ENCODE data around the gene LTBP1.
"Not testable (repeated sequence)": the region's sequence is repeated elsewhere in the genome, so short reads cannot be mapped to it uniquely, and the experiment has no call there.

LTBP1 gene

DNA sequence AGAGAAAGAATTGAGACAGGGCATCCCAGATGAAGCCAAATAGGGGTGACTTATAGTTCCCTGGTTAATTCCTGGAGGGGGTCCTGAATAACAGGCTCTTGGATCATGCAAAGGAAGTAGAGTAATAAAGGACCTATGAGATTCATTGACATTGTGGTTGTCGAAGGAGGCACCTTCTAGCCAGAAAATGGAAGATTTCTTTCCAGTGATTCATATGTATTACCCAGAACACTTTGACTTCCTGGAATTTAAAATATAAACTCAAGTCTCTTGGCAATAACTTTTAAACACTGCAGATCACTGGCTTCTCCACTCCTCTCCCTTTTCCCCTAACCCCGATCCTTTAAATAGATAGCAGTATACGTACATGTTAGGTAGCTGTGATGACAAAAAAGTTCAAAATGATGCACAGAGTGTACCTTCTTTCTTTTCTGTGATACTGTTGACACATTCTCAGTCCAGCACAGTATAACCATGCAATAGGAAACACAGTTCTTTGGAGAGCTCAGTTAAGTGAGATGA, 211.8 kb downstream of the LTBP1 start:
- DNase-seq = no peak

- no peak for DNase-seq
Measured at GRCh38 chr2:33160191-33160590, 213.4 kb downstream of the LTBP1 start.

DNA sequence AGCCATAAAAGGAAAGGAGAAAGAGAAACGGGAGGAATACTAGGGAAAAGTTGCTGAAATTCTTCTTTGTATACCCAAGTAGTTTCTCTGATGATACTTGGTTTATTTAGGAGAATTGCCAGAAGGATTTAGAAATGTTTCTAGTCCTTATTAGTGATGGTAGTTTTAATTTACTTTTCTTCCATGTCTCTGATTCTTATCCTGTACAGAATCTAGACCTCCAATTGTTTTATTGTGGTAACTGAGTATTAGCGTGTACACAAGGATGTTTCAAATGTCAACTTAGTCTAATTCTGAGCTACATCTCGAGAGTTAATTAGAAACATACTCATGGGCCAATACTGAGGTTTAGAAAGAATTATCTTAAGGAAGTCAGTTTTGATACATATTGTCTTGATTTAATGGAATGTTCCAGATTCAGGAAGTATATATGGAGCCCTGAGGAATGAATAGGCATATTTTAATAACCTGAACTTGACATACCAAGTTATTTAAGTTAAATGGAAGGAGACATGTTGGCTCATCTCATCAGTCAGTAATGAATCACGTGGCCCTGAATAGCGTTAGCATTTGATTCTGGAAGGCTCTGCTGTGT, 219.6 kb downstream of the LTBP1 start:
- DNase-seq = no peak

DNA sequence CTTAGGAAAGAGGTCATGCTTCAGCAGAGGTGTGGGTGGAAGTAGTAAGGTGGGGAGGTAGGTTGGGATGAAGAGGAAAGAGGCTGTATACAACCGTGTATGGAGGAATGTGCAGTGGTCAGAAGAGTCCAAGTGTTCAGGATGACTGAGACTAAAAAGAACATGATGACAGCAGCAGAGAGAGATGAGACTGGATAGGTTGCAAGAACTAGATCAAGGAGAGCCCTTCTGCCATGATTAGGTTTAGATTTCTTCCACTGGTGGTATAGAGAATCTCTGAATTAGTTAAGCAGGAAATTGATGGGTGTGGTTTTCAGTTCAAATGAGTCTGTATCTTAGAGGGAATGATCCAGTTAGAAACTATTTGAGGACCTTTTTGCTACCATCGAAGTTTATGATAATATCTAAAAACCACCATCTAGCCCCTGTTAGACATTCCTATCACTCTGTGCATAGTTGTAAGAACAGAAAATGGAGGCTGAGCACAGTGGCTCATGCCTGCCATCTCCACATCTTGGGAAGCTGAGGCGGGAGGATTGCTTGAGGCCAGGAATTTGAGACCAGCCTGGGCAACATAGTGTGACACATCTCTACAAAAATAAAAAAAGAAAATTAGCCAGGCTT, 221.0 kb downstream of the LTBP1 start:
- no peak for DNase-seq

DNA sequence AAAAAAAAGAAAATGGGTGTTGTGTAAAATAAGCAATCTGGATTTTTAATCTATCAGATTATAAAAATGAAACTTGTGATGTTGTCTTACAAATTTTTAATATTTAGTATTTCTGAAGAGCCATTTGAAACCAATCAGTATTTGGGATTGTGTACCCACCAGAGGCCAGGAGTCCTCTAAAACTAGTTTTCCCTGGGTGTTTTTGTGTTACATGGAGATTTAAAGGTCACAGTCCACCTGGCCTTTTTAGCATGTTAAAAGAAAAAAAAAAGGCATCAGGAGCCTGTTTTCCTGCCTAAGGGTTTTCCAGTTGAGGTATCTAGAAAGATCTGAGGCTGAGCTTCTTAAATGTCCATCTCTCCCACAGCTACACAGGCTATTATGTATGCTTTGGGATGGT, 221.7 kb downstream of the LTBP1 start:
- DNase-seq = no peak

GRCh38 chr2:33168922-33169321, 222.2 kb downstream of the LTBP1 start:
- no peak for DNase-seq

- not testable (repeated sequence) for DNase-seq
Measured at GRCh38 chr2:33170251-33170650, 223.5 kb downstream of the LTBP1 start.

GRCh38 chr2:33177627-33178026, 230.9 kb downstream of the LTBP1 start:
- DNase-seq = no peak

DNA sequence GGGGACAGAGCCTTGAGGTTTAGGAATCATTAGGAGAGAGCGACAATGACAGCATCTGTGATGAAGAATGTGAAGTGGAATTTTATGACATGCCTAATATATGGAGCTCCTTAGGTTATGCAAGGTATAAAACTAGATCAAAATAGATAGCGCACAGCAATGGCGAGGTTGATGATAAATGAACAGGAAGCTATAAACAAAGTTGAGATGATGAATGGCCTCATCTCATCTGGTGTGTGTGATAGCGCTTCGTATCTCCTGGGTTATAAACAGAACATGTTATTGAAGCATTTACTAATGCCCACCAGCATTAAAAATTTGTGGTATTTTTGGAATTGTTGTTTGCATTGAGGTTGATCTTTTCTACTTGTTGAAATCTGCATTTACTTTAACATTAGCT, 231.5 kb downstream of the LTBP1 start:
- DNase-seq = no peak

DNA sequence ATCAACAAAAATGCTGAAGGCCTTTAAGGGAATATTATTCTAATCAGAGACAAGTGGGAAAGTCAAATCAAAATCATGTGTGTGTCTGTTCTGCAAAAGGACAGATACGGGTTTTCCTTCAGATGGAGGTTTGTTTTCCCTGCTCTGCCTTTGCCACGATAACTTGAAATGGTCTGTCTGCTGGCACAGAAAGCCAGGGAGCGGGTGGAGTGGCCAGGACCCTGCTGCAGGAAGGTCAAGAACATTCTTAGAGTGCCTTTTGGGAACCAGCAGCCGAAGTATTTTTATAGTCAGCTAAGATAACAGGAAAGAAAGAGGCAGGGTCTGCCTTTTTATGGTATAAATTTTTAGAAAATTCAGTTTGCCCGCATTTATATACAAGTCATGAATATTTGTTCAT, 234.2 kb downstream of the LTBP1 start:
- DNase-seq = no peak

- no peak for DNase-seq
Measured at GRCh38 chr2:33181466-33181865, 234.7 kb downstream of the LTBP1 start.

DNA sequence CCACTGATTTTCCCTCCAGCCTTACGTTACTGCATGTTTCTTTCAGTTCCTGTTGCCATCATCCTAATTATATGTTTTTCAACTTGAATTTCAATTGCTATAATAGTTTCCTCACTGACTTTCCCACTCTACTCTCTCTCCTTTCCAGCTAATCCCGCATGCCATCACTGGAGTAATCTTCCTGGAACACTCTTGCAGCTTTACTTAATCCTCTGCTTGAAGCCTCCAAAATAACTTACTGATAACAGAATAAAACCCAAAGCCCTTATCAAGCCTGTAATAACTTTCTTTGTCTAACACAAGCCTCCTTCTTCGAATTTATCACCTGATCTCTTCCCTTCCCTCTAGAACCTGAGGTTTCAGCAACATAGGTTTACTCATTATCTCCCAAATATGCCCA, 237.3 kb downstream of the LTBP1 start:
- no peak for DNase-seq

- DNase-seq = no peak
Measured at GRCh38 chr2:33186937-33187336, 240.2 kb downstream of the LTBP1 start.

DNA sequence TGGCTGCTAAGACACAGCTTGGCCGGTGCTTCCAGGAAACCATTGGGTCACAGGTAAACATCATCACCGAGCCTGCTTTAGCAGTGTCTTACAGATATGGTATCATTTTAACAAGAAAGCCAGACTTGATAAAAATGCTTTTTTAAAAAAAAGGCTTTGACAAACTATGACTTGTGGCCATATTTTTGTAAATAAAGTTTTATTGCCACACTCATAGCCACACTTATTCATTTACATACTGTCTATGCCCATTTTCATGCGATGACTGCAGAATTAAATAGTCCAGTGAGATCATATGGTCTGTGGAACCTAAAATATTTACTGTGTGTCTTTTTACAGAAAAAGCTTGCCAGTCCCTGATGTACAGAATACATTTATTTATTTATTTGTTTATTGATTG, 242.0 kb downstream of the LTBP1 start:
- no peak for DNase-seq

GRCh38 chr2:33190393-33190937, 243.7 kb downstream of the LTBP1 start:
- no peak for DNase-seq

DNA sequence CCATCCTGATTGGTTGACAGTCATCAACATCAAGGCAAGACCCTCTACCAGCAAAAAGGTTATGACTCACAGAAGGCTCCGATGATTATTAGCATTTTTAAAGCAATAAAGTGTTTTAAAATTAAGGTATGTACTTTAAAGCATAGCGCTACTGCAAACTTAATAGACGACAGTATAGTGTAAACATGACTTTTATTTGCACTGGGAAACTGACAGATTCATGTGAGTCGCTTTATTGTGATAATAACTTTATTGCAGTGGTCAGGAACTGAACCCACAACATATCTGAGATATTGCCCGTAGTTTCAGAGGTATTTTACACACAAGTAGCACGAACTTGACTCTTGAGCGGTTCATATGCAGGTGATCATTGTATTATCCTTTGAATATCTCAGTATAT, 249.1 kb downstream of the LTBP1 start:
- DNase-seq = no peak

DNA sequence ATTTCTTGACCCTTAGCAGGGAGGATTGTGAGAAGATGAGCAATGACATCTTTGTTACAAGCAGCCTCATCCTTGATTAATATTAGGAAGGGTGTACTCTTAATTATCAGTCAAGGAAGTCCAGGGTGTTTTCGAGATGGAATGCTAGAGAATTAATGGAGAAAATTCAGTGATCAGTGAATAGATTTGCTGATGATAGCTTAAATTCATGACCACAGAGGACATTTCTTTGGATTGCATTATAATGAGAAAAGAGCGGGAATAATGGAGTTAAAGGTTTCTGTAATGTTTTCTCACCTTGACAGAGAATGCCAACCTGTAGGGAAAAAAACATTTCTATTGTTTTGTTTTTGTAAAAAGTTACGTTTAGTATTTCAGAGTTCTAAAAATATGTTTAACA, 249.9 kb downstream of the LTBP1 start:
- no peak for DNase-seq

DNA sequence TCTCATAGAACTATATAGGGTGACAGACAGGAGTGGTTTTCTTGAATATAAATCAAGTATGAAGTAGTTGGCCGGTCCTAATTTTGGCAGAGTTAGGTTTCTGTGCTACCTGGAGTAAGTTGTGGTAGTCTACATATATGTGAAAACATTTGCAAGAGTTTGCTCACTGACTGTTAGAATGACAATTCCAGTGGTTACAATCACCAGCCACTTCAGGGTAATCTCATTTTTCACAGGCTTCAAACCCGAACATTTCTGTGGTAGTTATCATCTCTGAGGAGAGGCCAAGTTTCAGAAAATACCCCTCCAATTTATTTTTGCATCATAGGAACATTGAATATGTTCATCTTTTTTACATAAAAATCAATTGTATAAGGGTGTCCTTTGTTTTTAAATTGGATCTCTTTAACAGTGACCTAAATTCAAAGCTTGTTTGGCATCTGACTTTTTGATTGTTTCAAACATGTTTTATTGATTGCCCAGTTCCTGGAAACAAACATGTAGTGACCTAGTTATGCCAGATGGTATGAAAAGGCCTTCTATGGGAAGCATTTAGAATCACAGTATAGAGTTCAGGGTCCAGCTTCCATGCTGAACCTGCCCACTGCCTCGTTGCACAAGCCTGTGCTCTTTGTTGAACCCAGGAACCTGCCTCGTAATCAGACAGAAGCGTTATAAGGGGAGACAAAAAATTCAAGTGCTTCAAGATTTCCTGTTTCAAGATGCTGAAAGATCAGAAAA, 250.6 kb downstream of the LTBP1 start:
- DNase-seq = no peak

DNA sequence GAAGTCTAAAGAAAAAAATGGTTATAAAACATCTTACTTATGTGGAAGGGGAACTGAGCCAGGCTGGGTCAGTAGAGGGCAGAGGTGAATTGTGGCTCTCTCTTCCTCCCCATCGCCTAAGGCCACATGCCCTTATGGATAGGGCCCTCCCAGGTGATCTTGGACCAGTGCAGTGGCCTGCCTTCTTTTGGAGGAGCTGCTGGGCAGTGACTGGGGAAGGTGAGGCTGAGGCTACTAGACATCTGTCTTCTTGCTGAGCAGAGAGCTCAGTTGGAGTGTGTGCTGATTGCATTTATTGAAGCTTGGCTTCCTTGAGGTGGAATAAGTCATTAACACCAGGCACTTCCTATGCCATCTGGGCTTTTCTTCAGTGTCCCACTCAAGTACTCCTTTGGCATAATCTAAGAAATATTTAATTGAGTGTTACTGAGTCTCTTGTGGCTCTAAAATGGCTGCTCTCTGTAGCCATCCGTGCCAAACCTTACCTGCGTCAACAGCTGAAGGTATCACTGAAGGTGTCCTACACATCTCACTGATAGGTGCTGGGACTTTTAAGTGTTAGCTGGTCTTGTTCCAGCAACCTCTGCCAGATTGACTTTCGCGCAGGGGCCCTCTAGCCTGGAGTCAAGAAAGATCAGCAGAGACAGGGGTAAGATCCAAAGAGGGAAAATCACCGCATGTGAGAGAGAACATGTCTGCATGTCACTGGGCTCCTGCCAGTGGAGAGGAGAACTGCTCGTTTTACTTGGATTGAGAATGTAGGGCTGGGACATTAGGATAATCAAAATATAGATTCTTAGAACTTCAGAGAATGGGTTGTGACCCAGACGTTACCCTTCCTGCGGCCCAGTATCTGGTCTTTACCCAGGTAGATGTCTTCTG, 256.1 kb downstream of the LTBP1 start:
- DNase-seq = no peak

DNA sequence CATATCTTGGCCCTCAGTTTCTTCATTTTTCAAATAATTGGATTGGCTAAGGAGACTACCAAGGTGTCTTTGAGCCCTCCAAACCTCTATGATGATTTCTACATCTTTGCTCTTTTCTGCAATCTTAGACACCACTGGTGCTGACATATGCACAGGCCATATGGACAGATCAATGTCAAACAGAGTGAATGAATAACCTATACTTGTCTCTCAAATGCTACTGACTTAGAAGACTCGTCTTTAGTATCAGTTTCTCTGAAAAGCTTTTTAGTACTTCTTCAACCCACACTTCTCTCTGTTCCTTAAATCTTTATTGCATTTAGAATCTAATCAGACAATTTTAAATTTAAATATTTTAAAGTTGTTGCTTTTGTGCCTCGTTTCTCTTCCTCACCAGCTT, 258.2 kb downstream of the LTBP1 start:
- DNase-seq = no peak

DNA sequence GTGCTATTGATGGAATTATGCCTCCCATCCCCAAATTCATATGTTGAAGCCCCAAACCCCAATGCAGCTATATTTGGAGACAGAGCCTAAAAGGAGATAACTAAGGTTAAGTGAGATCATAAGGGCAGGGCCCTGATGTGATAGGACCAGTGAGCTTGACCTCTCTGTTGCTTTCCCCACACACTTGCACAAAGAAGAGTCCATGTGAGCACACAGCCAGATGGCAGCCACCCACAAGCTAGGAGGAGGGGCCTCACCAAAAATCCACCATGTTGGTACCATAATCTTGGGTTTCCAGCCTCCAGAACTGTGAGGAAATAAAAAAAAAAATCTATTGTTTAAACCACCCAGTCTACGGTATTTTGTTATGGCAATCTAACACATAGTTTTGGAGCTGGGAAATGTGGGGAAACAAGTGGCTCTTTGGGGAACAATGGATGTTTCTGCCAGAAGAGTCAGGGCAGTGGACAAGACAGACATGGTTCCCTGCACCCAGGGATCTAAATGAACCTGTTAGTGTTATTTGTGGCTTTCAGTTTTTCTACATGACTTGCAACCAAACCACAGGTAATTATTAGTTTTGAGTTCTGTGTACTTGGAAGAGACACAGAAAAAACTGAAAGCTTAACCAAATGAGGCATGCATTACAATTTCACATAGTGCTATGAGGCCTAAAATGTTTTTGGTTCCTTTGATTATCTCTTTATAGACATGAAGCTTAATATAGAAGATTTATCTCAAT, 259.1 kb downstream of the LTBP1 start:
- DNase-seq = no peak

DNA sequence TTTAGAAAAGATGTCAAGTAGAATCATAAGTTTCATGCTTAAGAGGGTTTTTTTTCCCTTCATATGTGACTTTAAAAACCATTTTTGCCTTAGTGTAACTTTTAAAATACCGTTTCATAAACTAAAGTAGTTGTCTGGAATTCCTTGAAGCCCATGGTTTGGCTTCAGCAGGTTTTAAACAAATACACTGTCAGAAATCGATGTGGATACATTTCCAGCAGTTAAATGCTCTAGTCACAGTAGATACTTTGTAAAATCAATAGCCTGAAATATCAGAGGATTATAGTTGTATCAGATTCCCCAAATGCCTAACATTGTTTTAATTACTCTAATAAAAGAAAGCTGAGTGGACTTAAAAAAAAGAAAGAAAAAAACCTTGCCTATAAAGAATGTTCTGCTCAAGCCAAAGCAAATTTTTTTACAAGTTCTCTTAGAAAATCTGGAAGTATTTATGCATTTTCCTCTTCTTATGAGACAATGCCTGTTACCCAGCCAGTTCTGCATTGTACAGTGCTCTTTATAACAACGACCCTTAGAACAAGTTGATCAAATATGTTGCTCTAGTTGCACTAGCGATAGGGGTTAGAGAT, 260.5 kb downstream of the LTBP1 start:
- DNase-seq = no peak

All from NCI-H1436 (cell line).